AG09309 (cell line): ENCODE measurements around the gene TRH.
"Not testable (repeated sequence)": the region's sequence is repeated elsewhere in the genome, so short reads cannot be mapped to it uniquely, and the experiment has no call there.

Source experiments
- DNase-seq: peaks from one replicate; pipeline ENCODE4 v3.0.0-alpha.2; 2010; ENCODE audit warnings: low read depth
- H3K4me3 ChIP-seq: 2 replicates; pipeline ENCODE4 v1.5.1; 2011; ENCODE audit warnings: mild to moderate bottlenecking, low read depth, low read length, moderate library complexity; ENCODE audit not compliant: control insufficient read depth
- CTCF ChIP-seq: IDR thresholded peaks from 2 replicates; pipeline ENCODE4 v1.5.1; 2011; ENCODE audit warnings: mild to moderate bottlenecking, low read depth, low read length, inconsistent platforms; ENCODE audit not compliant: insufficient read depth, control insufficient read depth; ENCODE audit errors: missing control alignments

Gene TRH

GRCh38 chr3:129992781-129993180 lies 18.3 kb downstream of the TRH start:
- TF ChIP-seq CTCF, result peak; percentile 61
- DNase-seq, result no peak
- no peak overlapping the region for H3K4me3 ChIP-seq

GRCh38 chr3:129994883-129995559 lies 20.5 kb downstream of the TRH start:
- no peak overlapping the region for H3K4me3 ChIP-seq
- no peak for TF ChIP-seq CTCF
- no peak for DNase-seq

GRCh38 chr3:129996073-129996472 lies 21.6 kb downstream of the TRH start:
- DNase-seq, result no peak
- TF ChIP-seq CTCF, result no peak
- no peak overlapping the region for H3K4me3 ChIP-seq

GRCh38 chr3:129999176-129999575 lies 24.7 kb downstream of the TRH start:
- DNase-seq, H3K4me3 ChIP-seq: not testable (repeated sequence)

- peak overlapping the region; percentile 41 for H3K4me3 ChIP-seq
- peak; percentile 46 for TF ChIP-seq CTCF
- DNase-seq, result not testable (repeated sequence)
Measured at GRCh38 chr3:130002666-130003598, 28.4 kb downstream of the TRH start.

GRCh38 chr3:130010556-130010955 lies 36.0 kb downstream of the TRH start:
- TF ChIP-seq CTCF, result no peak
- no peak for DNase-seq

GRCh38 chr3:130012108-130012507 lies 37.6 kb downstream of the TRH start:
- not testable (repeated sequence) for DNase-seq, H3K4me3 ChIP-seq

More at GRCh38 chr3:130010556-130010955, 36.0 kb downstream of the TRH start:
- no peak overlapping the region for H3K4me3 ChIP-seq

- DNase-seq, H3K4me3 ChIP-seq: not testable (repeated sequence)
Measured at GRCh38 chr3:130013246-130013645, 38.7 kb downstream of the TRH start.
